ENCODE data around the gene NALCN.

DNA sequence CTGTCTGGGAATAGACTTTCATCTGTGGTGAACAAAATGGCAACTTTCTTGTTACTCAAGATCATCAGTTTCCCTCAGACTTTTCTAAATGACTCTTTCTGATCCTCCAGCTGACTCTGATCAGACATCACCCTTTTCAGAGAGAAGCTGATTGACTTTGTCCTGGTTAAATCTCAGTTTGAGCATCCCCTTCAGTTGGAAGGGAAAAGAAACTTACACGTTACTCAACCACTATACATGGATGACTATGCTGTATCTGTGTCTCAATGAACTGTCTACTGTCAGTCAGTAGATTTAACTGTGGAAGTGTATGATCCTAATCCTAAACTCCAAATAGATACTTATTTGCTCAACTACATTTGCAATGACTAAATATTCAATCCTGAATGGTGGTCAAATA is 118.5 kb downstream of the NALCN start:
- TF ChIP-seq, protein P1, sequence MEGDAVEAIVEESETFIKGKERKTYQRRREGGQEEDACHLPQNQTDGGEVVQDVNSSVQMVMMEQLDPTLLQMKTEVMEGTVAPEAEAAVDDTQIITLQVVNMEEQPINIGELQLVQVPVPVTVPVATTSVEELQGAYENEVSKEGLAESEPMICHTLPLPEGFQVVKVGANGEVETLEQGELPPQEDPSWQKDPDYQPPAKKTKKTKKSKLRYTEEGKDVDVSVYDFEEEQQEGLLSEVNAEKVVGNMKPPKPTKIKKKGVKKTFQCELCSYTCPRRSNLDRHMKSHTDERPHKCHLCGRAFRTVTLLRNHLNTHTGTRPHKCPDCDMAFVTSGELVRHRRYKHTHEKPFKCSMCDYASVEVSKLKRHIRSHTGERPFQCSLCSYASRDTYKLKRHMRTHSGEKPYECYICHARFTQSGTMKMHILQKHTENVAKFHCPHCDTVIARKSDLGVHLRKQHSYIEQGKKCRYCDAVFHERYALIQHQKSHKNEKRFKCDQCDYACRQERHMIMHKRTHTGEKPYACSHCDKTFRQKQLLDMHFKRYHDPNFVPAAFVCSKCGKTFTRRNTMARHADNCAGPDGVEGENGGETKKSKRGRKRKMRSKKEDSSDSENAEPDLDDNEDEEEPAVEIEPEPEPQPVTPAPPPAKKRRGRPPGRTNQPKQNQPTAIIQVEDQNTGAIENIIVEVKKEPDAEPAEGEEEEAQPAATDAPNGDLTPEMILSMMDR (IDR thresholded peaks at IDR 0.05; ENCODE audit: borderline replicate concordance, extremely low read depth, low read length, poor library complexity, severe bottlenecking) = no peak
- no peak for TF ChIP-seq EZH2 (IDR thresholded peaks at IDR 0.05; ENCODE audit: borderline replicate concordance, low read depth, low read length, severe bottlenecking)

Measured in DND-41 (cell line).